NB4 (cell line): Measurements from ENCODE around the gene UFC1.

Experiments used
- DNase-seq: peaks from one replicate; pipeline ENCODE4 v3.0.0; 2010; ENCODE audit warnings: low read depth
- H3K4me3 ChIP-seq: one replicate; pipeline ENCODE4 v1.5.1; 2011; ENCODE audit warnings: mild to moderate bottlenecking, low read depth, low read length, moderate library complexity
- CTCF ChIP-seq: IDR thresholded peaks from one replicate; pipeline ENCODE4 v1.5.1; 2012; ENCODE audit warnings: low read depth, low read length
- MAX ChIP-seq: IDR thresholded peaks from 2 replicates; pipeline ENCODE4 v1.6.1; 2011; ENCODE audit warnings: low read depth, low read length
- MYC ChIP-seq: IDR thresholded peaks from 2 replicates; pipeline ENCODE4 v1.6.1; 2011; ENCODE audit warnings: low read depth, low read length

UFC1 gene

GRCh38 chr1:161207173-161207572, 53.4 kb downstream of the UFC1 start:
- no peak overlapping the region for H3K4me3 ChIP-seq
- TF ChIP-seq MYC (no peak), MAX (no peak), CTCF (no peak)
- no peak for DNase-seq
